Karpas-422 (cell line): Measurements from ENCODE around the gene GALE. TPM values are rescaled to one million over a fixed set of nuclear protein-coding genes. Genes with fewer than 3 reads are reported as not detected.
A peak's percentile ranks its signal among the peaks of the same experiment; 100 is the strongest.
"Not testable (repeated sequence)": the region's sequence is repeated elsewhere in the genome, so short reads cannot be mapped to it uniquely, and the experiment has no call there.

Experiments used
- DNase-seq: peaks from one replicate; pipeline ENCODE4 v3.0.0-alpha.2; 2015
- H2AFZ ChIP-seq: fragments of 200-600 bp; sonication (generic); 2 replicates; pipeline ENCODE4 v1.6.1; 2014; ENCODE audit warnings: antibody characterized with exemption, low read length, mixed read lengths
- H3K27ac ChIP-seq: fragments of 200-600 bp; sonication (generic); 2 replicates; pipeline ENCODE4 v1.5.1; 2014; ENCODE audit warnings: mild to moderate bottlenecking, low read length, moderate library complexity
- H3K27me3 ChIP-seq: fragments of 200-600 bp; sonication (generic); 2 replicates; pipeline ENCODE4 v1.6.1; 2014; ENCODE audit warnings: low read length, mixed read lengths
- H3K36me3 ChIP-seq: fragments of 200-600 bp; sonication (generic); 2 replicates; pipeline ENCODE4 v1.6.1; 2014; ENCODE audit warnings: low read length, mixed read lengths; ENCODE audit not compliant: insufficient read depth
- H3K4me1 ChIP-seq: fragments of 200-600 bp; sonication (generic); 2 replicates; pipeline ENCODE4 v1.6.1; 2014; ENCODE audit warnings: mild to moderate bottlenecking, low read length, mixed read lengths
- H3K4me2 ChIP-seq: fragments of 200-600 bp; sonication (generic); 2 replicates; pipeline ENCODE4 v1.6.1; 2014; ENCODE audit warnings: low read length, low read depth, mild to moderate bottlenecking; ENCODE audit not compliant: poor library complexity, severe bottlenecking
- H3K4me3 ChIP-seq: fragments of 200-600 bp; sonication (generic); 2 replicates; pipeline ENCODE4 v1.5.1; 2014; ENCODE audit warnings: mild to moderate bottlenecking, antibody characterized with exemption, low read length, mixed read lengths
- H3K79me2 ChIP-seq: fragments of 200-600 bp; sonication (generic); 2 replicates; pipeline ENCODE4 v1.6.1; 2014; ENCODE audit warnings: mild to moderate bottlenecking, low read length, mixed read lengths
- H3K9ac ChIP-seq: fragments of 200-600 bp; sonication (generic); 2 replicates; pipeline ENCODE4 v1.6.0; 2014; ENCODE audit warnings: low read length
- H3K9me2 ChIP-seq: fragments of 200-600 bp; sonication (generic), shearing (Covaris generic); replicated peaks from 2 replicates; pipeline ENCODE4 v1.6.0; 2014; ENCODE audit warnings: mild to moderate bottlenecking, low read length, moderate library complexity; ENCODE audit not compliant: insufficient read depth
- H3K9me3 ChIP-seq: fragments of 300-700, 200-600 bp; sonication (generic); 2 replicates; pipeline ENCODE4 v1.6.1; 2014; ENCODE audit warnings: low read length, mixed read lengths
- H4K20me1 ChIP-seq: fragments of 200-600 bp; sonication (generic); 2 replicates; pipeline ENCODE4 v1.6.1; 2014; ENCODE audit warnings: mild to moderate bottlenecking, antibody characterized with exemption, low read length, low read depth; ENCODE audit not compliant: insufficient read depth
- total RNA-seq: library from RNA; depleted of rRNA; stranded (reverse); fragments of >200 nt; shearing (Covaris generic); gene quantifications from 2 replicates; pipeline ENCODE4 v1.2.3, GENCODE V29; 2014; ENCODE audit warnings: low replicate concordance

Gene GALE
- total RNA-seq, 1 experiment from 2014 or later, result 39.7 TPM

- Histone ChIP-seq H3K27ac (no peak overlapping the region), H3K4me2 (peak overlapping the region; percentile 90), H2AFZ (no peak overlapping the region)
These were observed 1.9 kb downstream of the GALE start for GRCh38 chr1:23798662-23799142.

GRCh38 chr1:23797478-23798448 lies 2.8 kb downstream of the GALE start:
- DNase-seq, result no peak
- Histone ChIP-seq H3K9me2 (no peaks in the 10 kb centered on the region), H3K9ac (no peak overlapping the region), H4K20me1 (no peaks in the 10 kb centered on the region), H3K4me3 (no peak overlapping the region), H3K27me3 (no peaks in the 10 kb centered on the region), H3K9me3 (no peaks in the 10 kb centered on the region), H3K27ac (no peak overlapping the region), H3K36me3 (no peaks in the 10 kb centered on the region), H3K4me1 (peaks cover 22% of the 10 kb centered on the region), H2AFZ (no peak overlapping the region), H3K4me2 (no peak overlapping the region), H3K79me2 (peaks cover 12% of the 10 kb centered on the region)

More at GRCh38 chr1:23798662-23799142, 1.9 kb downstream of the GALE start:
- Histone ChIP-seq H3K79me2 (peaks cover 8% of the 10 kb centered on the region; the same call in 1 of the 2 replicates), H3K9me2 (no peaks in the 10 kb centered on the region), H3K9me3 (no peaks in the 10 kb centered on the region), H3K36me3 (no peaks in the 10 kb centered on the region), H4K20me1 (no peaks in the 10 kb centered on the region), H3K27me3 (no peaks in the 10 kb centered on the region), H3K4me3 (no peak overlapping the region), H3K9ac (no peak overlapping the region), H3K4me1 (peaks cover 22% of the 10 kb centered on the region)
- no peak for DNase-seq

- Histone ChIP-seq H3K27ac (no peak overlapping the region), H3K79me2 (peaks cover 22% of the 10 kb centered on the region), H3K36me3 (no peaks in the 10 kb centered on the region), H3K4me2 (no peak overlapping the region), H3K9ac (no peak overlapping the region), H3K9me2 (no peaks in the 10 kb centered on the region), H3K4me3 (no peak overlapping the region), H4K20me1 (peaks cover 6% of the 10 kb centered on the region; the same call in 1 of the 2 replicates), H3K9me3 (no peaks in the 10 kb centered on the region), H2AFZ (no peak overlapping the region), H3K4me1 (peaks cover 27% of the 10 kb centered on the region), H3K27me3 (no peaks in the 10 kb centered on the region)
- no peak for DNase-seq
These were observed 3.9 kb downstream of the GALE start for GRCh38 chr1:23796466-23797271.

- H3K79me2 ChIP-seq, result peaks cover 28% of the 10 kb centered on the region
- no peaks in the 10 kb centered on the region for H3K36me3 ChIP-seq
- no peak overlapping the region for H3K4me2 ChIP-seq
- peaks cover 6% of the 10 kb centered on the region; the same call in 1 of the 2 replicates for H4K20me1 ChIP-seq
- no peak overlapping the region for H3K27ac ChIP-seq
- H3K9me3 ChIP-seq, result no peaks in the 10 kb centered on the region
- peaks cover 20% of the 10 kb centered on the region for H3K4me1 ChIP-seq
- H3K9me2 ChIP-seq, result no peaks in the 10 kb centered on the region
- H3K9ac ChIP-seq, result no peak overlapping the region
- no peak for DNase-seq
- H3K4me3 ChIP-seq, result no peak overlapping the region
- H2AFZ ChIP-seq, result no peak overlapping the region
- no peaks in the 10 kb centered on the region for H3K27me3 ChIP-seq
These were observed 4.7 kb downstream of the GALE start for GRCh38 chr1:23795676-23796465.

GRCh38 chr1:23794732-23795182 lies 5.8 kb downstream of the GALE start:
- H3K27me3 ChIP-seq, DNase-seq, H3K9me2 ChIP-seq, H2AFZ ChIP-seq, H4K20me1 ChIP-seq, H3K4me2 ChIP-seq, H3K9ac ChIP-seq, H3K27ac ChIP-seq, H3K9me3 ChIP-seq, H3K4me3 ChIP-seq, H3K36me3 ChIP-seq: not testable (repeated sequence)
- peaks cover 26% of the 10 kb centered on the region for H3K79me2 ChIP-seq
- peaks cover 26% of the 10 kb centered on the region for H3K4me1 ChIP-seq

- no peak overlapping the region for H2AFZ ChIP-seq
- H3K9me2 ChIP-seq, result no peaks in the 10 kb centered on the region
- peaks cover 6% of the 10 kb centered on the region; the same call in 1 of the 2 replicates for H4K20me1 ChIP-seq
- H3K4me2 ChIP-seq, result no peak overlapping the region
- H3K27me3 ChIP-seq, result no peaks in the 10 kb centered on the region
- DNase-seq, result peak; percentile 31
- H3K36me3 ChIP-seq, result no peaks in the 10 kb centered on the region
- no peak overlapping the region for H3K27ac ChIP-seq
- H3K4me3 ChIP-seq, result no peak overlapping the region
- H3K4me1 ChIP-seq, result peaks cover 24% of the 10 kb centered on the region
- H3K79me2 ChIP-seq, result peaks cover 20% of the 10 kb centered on the region
- no peak overlapping the region for H3K9ac ChIP-seq
- no peaks in the 10 kb centered on the region for H3K9me3 ChIP-seq
These were observed 6.5 kb downstream of the GALE start for GRCh38 chr1:23793861-23794731.
